CD14-positive monocyte (primary cell): ENCODE measurements around the gene PTK7. TPM values are rescaled to one million over a fixed set of nuclear protein-coding genes. Genes with fewer than 3 reads are reported as not detected.
A peak's percentile ranks its signal among the peaks of the same experiment; 100 is the strongest.

Experiments used
- DNase-seq, 3 donors: peaks; one replicate each; pipeline ENCODE4 v3.0.0-alpha.2; 2011 to 2022
- H2AFZ ChIP-seq: 2 replicates; pipeline ENCODE4 v1.6.0; 2012; ENCODE audit warnings: mild to moderate bottlenecking, low read depth, low read length, inconsistent platforms; ENCODE audit not compliant: insufficient read depth, poor library complexity, severe bottlenecking
- H3K27ac ChIP-seq, 2 donors: 1 replicate in 1 of 2; 2 replicates in 1 of 2; pipeline ENCODE4 v1.5.1; 2012 to 2013; ENCODE audit warnings: low read length in 2 of 2, control low read depth in 1 of 2, inconsistent platforms in 1 of 2, low read depth in 1 of 2, mild to moderate bottlenecking in 1 of 2
- H3K27me3 ChIP-seq, 2 donors: one replicate each; pipeline versions ENCODE4 v1.6.0 to v1.6.1; 2011 to 2013; ENCODE audit warnings: low read length in 2 of 2; ENCODE audit not compliant: control insufficient read depth in 2 of 2, insufficient read depth in 2 of 2
- H3K36me3 ChIP-seq, 2 donors: replicated peaks in 1 of 2; 1 replicate in 1 of 2; 2 replicates in 1 of 2; pipeline versions ENCODE4 v1.5.1 to v1.6.1; 2012 to 2013; ENCODE audit warnings: low read length in 2 of 2, control low read depth in 1 of 2, inconsistent platforms in 1 of 2, mild to moderate bottlenecking in 1 of 2; ENCODE audit not compliant: insufficient read depth in 2 of 2, control insufficient read depth in 1 of 2
- H3K4me1 ChIP-seq, 2 donors: 1 replicate in 1 of 2; 2 replicates in 1 of 2; pipeline versions ENCODE4 v1.5.1 to v1.6.1; 2012 to 2013; ENCODE audit warnings: low read length in 2 of 2, control low read depth in 1 of 2, inconsistent platforms in 1 of 2, mild to moderate bottlenecking in 1 of 2, moderate library complexity in 1 of 2; ENCODE audit not compliant: insufficient read depth in 2 of 2, control insufficient read depth in 1 of 2
- H3K4me2 ChIP-seq: replicated peaks from 2 replicates; pipeline ENCODE3; 2012; ENCODE audit warnings: low read length, moderate library complexity, mild to moderate bottlenecking; ENCODE audit not compliant: poor library complexity, severe bottlenecking; ENCODE audit errors: extremely low read depth
- H3K4me3 ChIP-seq, 3 experiments: fragments of 200-600 bp in 1 of 3; sonication (generic) in 1 of 3; replicated peaks in 1 of 3; 1 replicate in 2 of 3; 2 replicates in 1 of 3; pipeline ENCODE4 v1.5.1; 2011 to 2013; ENCODE audit warnings: low read length in 3 of 3, mild to moderate bottlenecking in 3 of 3, control low read depth in 2 of 3, low read depth in 2 of 3, inconsistent platforms in 1 of 3, moderate library complexity in 1 of 3
- H3K79me2 ChIP-seq: 2 replicates; pipeline ENCODE4 v1.6.0; 2012; ENCODE audit warnings: mild to moderate bottlenecking, control low read depth, inconsistent platforms, low read length, moderate library complexity; ENCODE audit not compliant: insufficient read depth
- H3K9ac ChIP-seq: 2 replicates; pipeline ENCODE4 v1.6.0; 2017; ENCODE audit warnings: low read length, mild to moderate bottlenecking; ENCODE audit not compliant: insufficient read depth, poor library complexity, severe bottlenecking
- H3K9me3 ChIP-seq, 2 donors: replicated peaks in 1 of 2; 1 replicate in 1 of 2; 2 replicates in 1 of 2; pipeline versions ENCODE4 v1.5.1 to v1.6.1; 2012 to 2013; ENCODE audit warnings: low read length in 2 of 2, control low read depth in 1 of 2; ENCODE audit not compliant: control insufficient read depth in 1 of 2, insufficient read depth in 1 of 2
- H4K20me1 ChIP-seq: 2 replicates; pipeline ENCODE4 v1.6.0; 2012; ENCODE audit warnings: mild to moderate bottlenecking, low read length, control low read depth, moderate library complexity; ENCODE audit not compliant: insufficient read depth
- H3K27ac Mint-ChIP-seq, 7 donors: one replicate each; pipeline ENCODE4 v1.8.0; 2020; ENCODE audit warnings: mild to moderate bottlenecking in 7 of 7, mixed read lengths in 7 of 7, moderate library complexity in 6 of 7, inconsistent platforms in 2 of 7
- H3K27me3 Mint-ChIP-seq, 3 donors: one replicate each; pipeline ENCODE4 v1.8.0; 2021 to 2022; ENCODE audit warnings: low read depth in 3 of 3, mild to moderate bottlenecking in 3 of 3, mixed read lengths in 3 of 3, moderate library complexity in 3 of 3, inconsistent platforms in 1 of 3
- H3K36me3 Mint-ChIP-seq, 2 donors: one replicate each; pipeline ENCODE4 v1.8.0; 2020; ENCODE audit warnings: mixed read lengths in 2 of 2, inconsistent platforms in 1 of 2, mild to moderate bottlenecking in 1 of 2
- H3K4me1 Mint-ChIP-seq: one replicate; pipeline ENCODE4 v1.8.0; 2020; ENCODE audit warnings: mild to moderate bottlenecking, mixed read lengths
- H3K4me3 Mint-ChIP-seq, 2 donors: one replicate each; pipeline ENCODE4 v1.8.0; 2020; ENCODE audit warnings: mild to moderate bottlenecking in 2 of 2, mixed read lengths in 2 of 2, moderate library complexity in 1 of 2
- H3K9me3 Mint-ChIP-seq, 7 donors: one replicate each; pipeline ENCODE4 v1.8.0; 2020 to 2022; ENCODE audit warnings: mixed read lengths in 7 of 7, mild to moderate bottlenecking in 6 of 7, moderate library complexity in 6 of 7, inconsistent platforms in 2 of 7
- CTCF ChIP-seq: fragments of 200-600 bp; IDR thresholded peaks from one replicate; pipeline ENCODE4 v1.8.0; 2022; ENCODE audit warnings: antibody characterized with exemption, mild to moderate bottlenecking
- WGBS: methylation state at CpG from one replicate; pipeline ENCODE4 v1.1.5; 2013; ENCODE audit warnings: missing lambda C conversion rate; ENCODE audit not compliant: insufficient coverage; 5-methylcytosine and 5-hydroxymethylcytosine counted together
- intact Hi-C, 2 donors: fragments of 100-400 bp; cut with micrococcal nuclease; formaldehyde crosslinking; loops; one replicate each; pipeline versions ENCODE4 v1.15.0 to v1.15.1; 2023
- polyA plus RNA-seq, 3 donors: library from polyadenylated mRNA; depleted of rRNA in 1 of 3; unstranded in 2 of 3; stranded (reverse) in 1 of 3; fragments of 300-500 nt in 2 of 3; fragments of >200 nt in 1 of 3; fragmentation: Illumina TruSeq in 2 of 3; gene quantifications; 1 replicate in 2 of 3; 2 replicates in 1 of 3; pipeline ENCODE4 v1.2.3, GENCODE V29; 2012 to 2021

PTK7 gene
- polyA plus RNA-seq, 3 donors, result 0.19 TPM; not detected in 2

DNA sequence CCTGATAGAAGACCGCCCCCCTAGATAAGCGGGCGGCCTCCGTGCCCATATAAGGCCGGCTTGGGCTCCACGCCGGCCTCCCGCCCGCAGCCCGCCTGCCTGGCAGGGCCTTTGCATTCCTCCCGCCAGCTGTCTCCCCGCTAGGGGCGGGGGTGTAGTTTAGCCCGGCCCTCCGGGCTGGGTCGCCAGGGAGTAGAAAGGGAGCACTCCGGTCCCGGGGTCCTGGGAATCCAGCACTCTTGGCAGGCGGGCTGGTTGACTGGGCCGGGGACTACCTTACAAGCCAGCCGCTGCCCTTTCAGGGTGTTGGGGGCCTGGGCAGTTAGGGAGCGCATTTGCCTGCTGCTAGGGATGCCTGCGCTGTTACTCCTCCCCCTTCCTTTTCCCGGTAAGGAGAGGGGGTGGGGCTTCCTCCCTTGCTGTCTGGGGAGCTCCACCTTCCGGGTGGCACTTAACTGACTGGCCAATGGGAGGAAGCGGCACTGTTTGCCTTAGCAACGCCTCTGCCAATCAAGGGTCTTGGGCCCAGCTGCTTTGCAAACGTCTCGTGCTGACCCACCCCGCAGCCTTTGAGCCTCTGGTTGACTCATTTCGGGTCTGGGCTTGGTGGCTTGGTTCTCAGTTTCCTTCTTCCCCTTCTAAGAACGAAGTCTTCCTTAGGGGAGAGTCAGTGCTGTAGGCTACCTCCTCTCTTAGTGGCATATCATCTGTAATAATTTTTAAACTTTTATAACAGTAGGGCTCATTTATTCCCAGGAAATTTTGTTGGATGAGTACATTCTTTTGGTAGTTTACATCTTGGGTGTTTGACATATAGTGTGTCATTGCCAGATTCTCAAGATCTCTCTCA, 98.4 kb downstream of the PTK7 start:
- DNase-seq, result peak; percentile 99 to 100 (median 100)
- H3K36me3 ChIP-seq, result peaks cover 29 to 42% of the 10 kb centered on the region in 2 donors
- peaks cover 40% of the 10 kb centered on the region for H4K20me1 ChIP-seq
- Mint-ChIP-seq H3K4me1 (peaks cover 42% of the 10 kb centered on the region), H3K27me3 (peaks cover 0 to 5% (median 1%) of the 10 kb centered on the region in 3 donors), H3K4me3 (peak overlapping the region; percentile 72 to 79), H3K9me3 (no peaks in the 10 kb centered on the region), H3K27ac (peak overlapping the region; percentile 91 to 96 (median 94)), H3K36me3 (peaks cover 44 to 55% of the 10 kb centered on the region in 2 donors)
- peaks cover 42% of the 10 kb centered on the region for H3K79me2 ChIP-seq
- peaks cover 43 to 49% of the 10 kb centered on the region in 2 donors for H3K4me1 ChIP-seq
- intact Hi-C loops, result loop anchor here (2.0 to 10.0 kb wide), 7 partner anchors 70 to 430 kb away; partner anchors contain the start of genes KLC4 (in 2 of the 2), MRPL2 (in 2 of the 2), POLR1C (in 2 of the 2) and YIPF3 (in 2 of the 2)
- peak overlapping the region; percentile 36 to 91 (median 39) for H3K4me3 ChIP-seq
- H3K27ac ChIP-seq, result peak overlapping the region; percentile 54 to 91
- peak overlapping the region; percentile 70 for H2AFZ ChIP-seq
- H3K9me3 ChIP-seq, result no peaks in the 10 kb centered on the region
- 2% methylated on average over 24 of the region's 32 CpGs for WGBS
- TF ChIP-seq CTCF, result peak; percentile 16
- H3K9ac ChIP-seq, result peak overlapping the region; percentile 52
- H3K4me2 ChIP-seq, result peak overlapping the region; percentile 98
- no peaks in the 10 kb centered on the region for H3K27me3 ChIP-seq

DNA sequence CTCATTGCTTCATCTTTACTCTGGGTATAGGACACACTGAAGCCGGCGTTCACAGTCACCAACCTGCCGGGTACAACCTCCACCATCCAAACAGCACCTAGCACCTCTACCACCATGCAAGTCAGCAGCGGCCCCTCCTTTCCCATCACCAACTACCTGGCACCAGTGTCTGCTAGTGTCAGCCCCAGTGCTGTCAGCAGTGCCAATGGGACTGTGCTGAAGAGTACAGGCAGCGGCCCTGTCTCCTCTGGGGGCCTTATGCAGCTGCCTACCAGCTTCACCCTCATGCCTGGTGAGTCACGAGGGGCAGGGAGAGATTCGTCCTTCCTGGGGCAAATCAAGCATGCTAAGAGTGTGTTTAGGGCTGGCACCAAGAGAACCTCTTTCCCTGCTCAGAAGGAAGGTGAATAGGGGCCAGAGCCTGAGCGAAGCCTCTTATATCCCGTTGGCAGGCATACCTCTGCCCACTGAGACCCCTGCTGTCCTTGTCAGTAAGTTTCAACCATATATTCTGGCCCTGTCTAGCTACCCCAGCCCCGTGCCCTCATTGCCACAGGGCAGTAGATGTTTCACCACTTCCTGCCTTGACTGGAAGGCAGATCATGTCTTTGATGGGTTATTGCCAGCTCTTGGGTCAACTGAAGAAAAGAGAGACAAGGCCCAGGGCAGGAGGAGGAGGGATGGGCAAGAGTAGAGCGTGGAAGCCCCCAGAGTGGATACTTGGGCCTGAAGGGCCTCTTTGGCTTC, 99.7 kb downstream of the PTK7 start:
- no peak overlapping the region for H2AFZ ChIP-seq
- peak overlapping the region in 1 of 2 donors; percentile 91 for H3K27ac ChIP-seq
- peaks cover 42% of the 10 kb centered on the region for H3K79me2 ChIP-seq
- H3K4me1 ChIP-seq, result peaks cover 36 to 39% of the 10 kb centered on the region in 2 donors
- no peak for DNase-seq
- intact Hi-C loops, result loop anchor here (2.0 to 10.0 kb wide), 5 partner anchors 69 to 431 kb away; partner anchors contain the start of genes KLC4 (in 2 of the 2), MRPL2 (in 2 of the 2), CUL7 (in 1 of the 2) and LRRC73 (in 1 of the 2)
- Mint-ChIP-seq H3K36me3 (peaks cover 44 to 60% of the 10 kb centered on the region in 2 donors), H3K4me1 (peaks cover 34% of the 10 kb centered on the region), H3K27ac (peak overlapping the region; percentile 74 to 96 (median 93)), H3K27me3 (peaks cover 0 to 1% (median 0%) of the 10 kb centered on the region in 3 donors), H3K9me3 (no peaks in the 10 kb centered on the region), H3K4me3 (no peak overlapping the region)
- no peak overlapping the region for H3K4me3 ChIP-seq
- H4K20me1 ChIP-seq, result peaks cover 40% of the 10 kb centered on the region
- H3K36me3 ChIP-seq, result peaks cover 30 to 51% of the 10 kb centered on the region in 2 donors
- H3K9me3 ChIP-seq, result no peaks in the 10 kb centered on the region
- no peaks in the 10 kb centered on the region for H3K27me3 ChIP-seq
- TF ChIP-seq CTCF, result no peak
- no peak overlapping the region for H3K4me2 ChIP-seq
- no peak overlapping the region for H3K9ac ChIP-seq
- 87% methylated on average over 9 of the region's 11 CpGs for WGBS
